Panc1 (cell line): ENCODE data around the gene FKBP9. TPM values are rescaled to one million over a fixed set of nuclear protein-coding genes. Genes with fewer than 3 reads are reported as not detected.

Source experiments
- ATAC-seq: fragments of 200-7000 bp; cut with Tn5 transposase; 2 replicates; pipeline ENCODE4 v1.9.1; 2020; ENCODE audit warnings: mild to moderate bottlenecking, moderate library complexity
- BruUV-seq: library from RNA; stranded (reverse); fragments of 400-500 nt; replicated peaks from 2 replicates; lab custom pipeline; 2021; lab: Mats Ljungman, UMichigan
- CTCF ChIA-PET: fragments of 300-600 bp; sonication (Branson Sonifier 250); formaldehyde crosslinking; loops from one replicate; lab custom pipeline; 2022; ENCODE audit warnings: antibody characterized with exemption; lab: Charles Lee
- POLR2A ChIA-PET: fragments of 300-600 bp; sonication (Branson Sonifier 250); formaldehyde crosslinking; loops from one replicate; lab custom pipeline; 2022; ENCODE audit warnings: antibody characterized with exemption; lab: Charles Lee
- DNase-seq: peaks from one replicate; pipeline ENCODE4 v3.0.0-alpha.2; 2010; ENCODE audit warnings: low read depth, low spot score
- H3K27ac ChIP-seq: 2 replicates; pipeline ENCODE4 v1.5.1; 2011; ENCODE audit warnings: mild to moderate bottlenecking, low read length, inconsistent platforms
- H3K27me3 ChIP-seq: fragments of 200-500 bp; sonication (Bioruptor generic); 2 replicates; pipeline ENCODE4 v1.6.0; 2014; ENCODE audit warnings: low read length, inconsistent platforms; ENCODE audit not compliant: control insufficient read depth, insufficient read depth
- H3K36me3 ChIP-seq: fragments of 200-500 bp; sonication (Bioruptor generic); 2 replicates; pipeline ENCODE4 v1.5.1; 2014; ENCODE audit warnings: inconsistent platforms, mild to moderate bottlenecking, low read length, moderate library complexity; ENCODE audit not compliant: control insufficient read depth, insufficient read depth
- H3K4me1 ChIP-seq: 2 replicates; pipeline ENCODE4 v1.5.1; 2011; ENCODE audit warnings: inconsistent platforms, mild to moderate bottlenecking, low read length, moderate library complexity; ENCODE audit not compliant: control insufficient read depth, insufficient read depth
- H3K4me3 ChIP-seq, 2 experiments: 2 replicates each; pipeline ENCODE4 v1.5.1; 2011 to 2012; ENCODE audit warnings: low read depth in 2 of 2, low read length in 2 of 2, mild to moderate bottlenecking in 2 of 2, inconsistent platforms in 1 of 2, moderate library complexity in 1 of 2
- H3K9me3 ChIP-seq: fragments of 200-500 bp; sonication (Bioruptor generic); 2 replicates; pipeline ENCODE4 v1.5.1; 2014; ENCODE audit warnings: low read depth, mild to moderate bottlenecking, inconsistent platforms, low read length, moderate library complexity; ENCODE audit not compliant: control insufficient read depth, insufficient read depth
- POLR2AphosphoS5 ChIP-seq: IDR thresholded peaks from 2 replicates; pipeline ENCODE4 v1.6.1; 2012; ENCODE audit warnings: mild to moderate bottlenecking, low read depth, low read length, moderate library complexity
- SIN3A ChIP-seq: IDR thresholded peaks from 2 replicates; pipeline ENCODE4 v1.6.1; 2012; ENCODE audit warnings: low read depth, mild to moderate bottlenecking, low read length, moderate library complexity, borderline replicate concordance; ENCODE audit not compliant: insufficient read depth
- TCF7L2 ChIP-seq: IDR thresholded peaks from 2 replicates; pipeline ENCODE4 v1.6.1; 2011; ENCODE audit warnings: mild to moderate bottlenecking, low read depth, low read length, inconsistent platforms
- in situ Hi-C: cut with HindIII; loops from 2 replicates; pipeline ENCODE4 v1.10.0; 2016; ENCODE audit warnings: low sequenced_read_pairs, low pct_unique_long_range_greater_than_20kb
- intact Hi-C: fragments of 100-400 bp; cut with micrococcal nuclease; formaldehyde crosslinking; loops from one replicate; pipeline ENCODE4 v1.10.0; 2022; ENCODE audit not compliant: unreplicated experiment
- total RNA-seq: library from RNA; stranded (reverse); gene quantifications from one replicate; pipeline ENCODE4 v1.2.1, GENCODE V29; 2021; ENCODE audit not compliant: unreplicated experiment
- TF ChIP-seq, protein P1 (sequence below): fragments of 450-650 bp; IDR thresholded peaks from 2 replicates; pipeline ENCODE4 v1.5.1; 2017; ENCODE audit warnings: mild to moderate bottlenecking
- TF ChIP-seq, protein P2 (sequence below), 2 experiments: IDR thresholded peaks; 2 replicates each; pipeline ENCODE4 v1.6.1; 2011 to 2012; ENCODE audit warnings: low read depth in 2 of 2, control low read depth in 1 of 2, low read length in 1 of 2, mild to moderate bottlenecking in 1 of 2, moderate library complexity in 1 of 2; ENCODE audit not compliant: insufficient read depth in 1 of 2

The FKBP9 gene
- total RNA-seq, 1 experiment from 2014 or later = 183 TPM

- ATAC-seq (no peak), DNase-seq (no peak)
- TF ChIP-seq SIN3A (no peak), POLR2AphosphoS5 (no peak), TCF7L2 (no peak)
- TF ChIP-seq, protein P1, sequence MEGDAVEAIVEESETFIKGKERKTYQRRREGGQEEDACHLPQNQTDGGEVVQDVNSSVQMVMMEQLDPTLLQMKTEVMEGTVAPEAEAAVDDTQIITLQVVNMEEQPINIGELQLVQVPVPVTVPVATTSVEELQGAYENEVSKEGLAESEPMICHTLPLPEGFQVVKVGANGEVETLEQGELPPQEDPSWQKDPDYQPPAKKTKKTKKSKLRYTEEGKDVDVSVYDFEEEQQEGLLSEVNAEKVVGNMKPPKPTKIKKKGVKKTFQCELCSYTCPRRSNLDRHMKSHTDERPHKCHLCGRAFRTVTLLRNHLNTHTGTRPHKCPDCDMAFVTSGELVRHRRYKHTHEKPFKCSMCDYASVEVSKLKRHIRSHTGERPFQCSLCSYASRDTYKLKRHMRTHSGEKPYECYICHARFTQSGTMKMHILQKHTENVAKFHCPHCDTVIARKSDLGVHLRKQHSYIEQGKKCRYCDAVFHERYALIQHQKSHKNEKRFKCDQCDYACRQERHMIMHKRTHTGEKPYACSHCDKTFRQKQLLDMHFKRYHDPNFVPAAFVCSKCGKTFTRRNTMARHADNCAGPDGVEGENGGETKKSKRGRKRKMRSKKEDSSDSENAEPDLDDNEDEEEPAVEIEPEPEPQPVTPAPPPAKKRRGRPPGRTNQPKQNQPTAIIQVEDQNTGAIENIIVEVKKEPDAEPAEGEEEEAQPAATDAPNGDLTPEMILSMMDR = no peak
- TF ChIP-seq, protein P2, sequence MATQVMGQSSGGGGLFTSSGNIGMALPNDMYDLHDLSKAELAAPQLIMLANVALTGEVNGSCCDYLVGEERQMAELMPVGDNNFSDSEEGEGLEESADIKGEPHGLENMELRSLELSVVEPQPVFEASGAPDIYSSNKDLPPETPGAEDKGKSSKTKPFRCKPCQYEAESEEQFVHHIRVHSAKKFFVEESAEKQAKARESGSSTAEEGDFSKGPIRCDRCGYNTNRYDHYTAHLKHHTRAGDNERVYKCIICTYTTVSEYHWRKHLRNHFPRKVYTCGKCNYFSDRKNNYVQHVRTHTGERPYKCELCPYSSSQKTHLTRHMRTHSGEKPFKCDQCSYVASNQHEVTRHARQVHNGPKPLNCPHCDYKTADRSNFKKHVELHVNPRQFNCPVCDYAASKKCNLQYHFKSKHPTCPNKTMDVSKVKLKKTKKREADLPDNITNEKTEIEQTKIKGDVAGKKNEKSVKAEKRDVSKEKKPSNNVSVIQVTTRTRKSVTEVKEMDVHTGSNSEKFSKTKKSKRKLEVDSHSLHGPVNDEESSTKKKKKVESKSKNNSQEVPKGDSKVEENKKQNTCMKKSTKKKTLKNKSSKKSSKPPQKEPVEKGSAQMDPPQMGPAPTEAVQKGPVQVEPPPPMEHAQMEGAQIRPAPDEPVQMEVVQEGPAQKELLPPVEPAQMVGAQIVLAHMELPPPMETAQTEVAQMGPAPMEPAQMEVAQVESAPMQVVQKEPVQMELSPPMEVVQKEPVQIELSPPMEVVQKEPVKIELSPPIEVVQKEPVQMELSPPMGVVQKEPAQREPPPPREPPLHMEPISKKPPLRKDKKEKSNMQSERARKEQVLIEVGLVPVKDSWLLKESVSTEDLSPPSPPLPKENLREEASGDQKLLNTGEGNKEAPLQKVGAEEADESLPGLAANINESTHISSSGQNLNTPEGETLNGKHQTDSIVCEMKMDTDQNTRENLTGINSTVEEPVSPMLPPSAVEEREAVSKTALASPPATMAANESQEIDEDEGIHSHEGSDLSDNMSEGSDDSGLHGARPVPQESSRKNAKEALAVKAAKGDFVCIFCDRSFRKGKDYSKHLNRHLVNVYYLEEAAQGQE (IDR thresholded peaks at IDR 0.05; ENCODE audit: insufficient read depth in 1 of 2, low read depth in 2 of 2, low read length in 1 of 2) = no peak
- in situ Hi-C loops (no loop called here), intact Hi-C loops (no loop called here)
- Histone ChIP-seq H3K4me3 (no peak overlapping the region), H3K27ac (no peak overlapping the region), H3K27me3 (no peaks in the 10 kb centered on the region), H3K9me3 (no peaks in the 10 kb centered on the region), H3K36me3 (peaks cover 4% of the 10 kb centered on the region; the same call in 1 of the 2 replicates), H3K4me1 (no peaks in the 10 kb centered on the region)
- no TSS peak for BruUV-seq
- POLR2A ChIA-PET = interaction anchor here (0.6 kb wide), 1 partner anchor 14 kb away, joined by 3 read pairs; no protein-coding TSS in a partner anchor
- CTCF ChIA-PET = no interaction called here
These were observed 27.7 kb upstream of the FKBP9 start for GRCh38 chr7:32929430-32930143.

DNA sequence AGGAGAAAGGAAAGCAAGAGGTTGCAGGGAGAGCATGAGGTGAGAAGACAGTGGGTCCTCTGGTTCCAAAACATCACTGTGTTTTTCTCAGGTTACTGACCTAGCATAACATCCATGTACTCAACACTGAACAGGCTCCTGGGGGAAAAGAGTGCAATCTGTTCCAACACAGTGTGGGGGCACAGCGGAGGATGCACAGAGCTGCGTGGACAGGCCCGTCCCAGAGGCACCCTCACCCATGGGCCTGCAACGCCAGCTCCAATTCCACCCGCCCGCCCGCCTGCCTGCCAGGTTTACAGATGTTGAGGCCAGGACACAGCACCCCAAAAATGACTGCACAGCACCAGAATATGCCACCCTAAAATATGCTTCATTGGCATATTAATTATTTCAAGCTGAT, 26.9 kb upstream of the FKBP9 start:
- Histone ChIP-seq H3K4me3 (no peak overlapping the region), H3K4me1 (no peaks in the 10 kb centered on the region), H3K9me3 (no peaks in the 10 kb centered on the region), H3K27ac (no peak overlapping the region), H3K27me3 (no peaks in the 10 kb centered on the region), H3K36me3 (peaks cover 4% of the 10 kb centered on the region; the same call in 1 of the 2 replicates)
- ChIA-PET POLR2A (no interaction called here), CTCF (interaction anchor here (0.5 kb wide), 1 partner anchor 12 kb away, joined by 3 read pairs; no protein-coding TSS in a partner anchor)
- TF ChIP-seq, protein P2 (IDR thresholded peaks at IDR 0.05; ENCODE audit: insufficient read depth in 1 of 2, low read depth in 2 of 2, low read length in 1 of 2) = no peak
- TF ChIP-seq, protein P1 = no peak
- TF ChIP-seq TCF7L2 (no peak), SIN3A (no peak), POLR2AphosphoS5 (no peak)
- intact Hi-C loops (no loop called here), in situ Hi-C loops (no loop called here)
- ATAC-seq (no peak), DNase-seq (no peak)
- BruUV-seq = no TSS peak
